ENCODE data around the gene CYB5B.
"Not testable (repeated sequence)": the region's sequence is repeated elsewhere in the genome, so short reads cannot be mapped to it uniquely, and the experiment has no call there.

The CYB5B gene

DNA sequence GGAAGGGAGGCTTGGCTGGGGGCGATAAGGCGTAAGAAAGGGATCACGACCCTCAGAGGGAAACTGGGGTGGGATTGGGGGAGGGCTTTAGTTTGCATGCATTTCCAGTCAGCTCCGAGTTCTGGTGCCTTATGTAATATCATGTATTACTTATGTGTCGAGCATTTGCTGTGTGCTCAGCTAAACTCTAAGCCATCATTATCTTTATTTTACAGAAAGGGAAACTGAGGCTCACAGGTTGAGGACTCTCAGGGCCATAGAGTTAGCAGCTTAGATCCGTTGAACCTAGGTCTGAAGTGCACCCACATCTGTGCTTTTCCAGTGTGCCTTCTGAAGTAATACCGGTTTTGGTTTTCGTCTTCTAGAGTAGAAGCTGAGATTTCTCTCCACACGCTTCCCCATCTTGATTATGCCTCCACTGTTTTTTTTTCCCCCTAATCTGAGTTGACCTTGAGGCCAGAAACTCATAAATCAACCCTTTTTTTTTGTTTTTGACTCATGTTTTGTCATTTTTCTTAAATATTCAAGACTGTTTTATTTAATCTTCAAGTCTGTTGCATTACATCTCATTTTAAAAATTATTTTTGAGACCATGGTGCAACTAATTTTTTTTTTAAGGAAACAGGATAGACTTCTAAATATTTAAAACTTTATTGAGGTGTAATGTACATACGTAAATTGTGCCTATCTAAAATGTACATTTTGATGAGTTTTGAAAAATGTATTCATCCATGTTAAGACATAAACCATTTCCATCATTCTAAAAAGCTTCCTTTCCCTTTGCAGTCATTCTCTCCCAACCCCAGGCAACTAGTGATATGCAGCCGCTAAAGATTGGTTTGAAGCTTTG lies 741 bp downstream of the CYB5B start:
- Mint-ChIP-seq H3K4me3 (peak overlapping the region; percentile 92), H3K27me3 (no peaks in the 10 kb centered on the region), H3K36me3 (peaks cover 22% of the 10 kb centered on the region), H3K27ac (peak overlapping the region; percentile 89), H3K9me3 (peaks cover 9% of the 10 kb centered on the region), H3K4me1 (peaks cover 25% of the 10 kb centered on the region)
- ATAC-seq, result no peak

DNA sequence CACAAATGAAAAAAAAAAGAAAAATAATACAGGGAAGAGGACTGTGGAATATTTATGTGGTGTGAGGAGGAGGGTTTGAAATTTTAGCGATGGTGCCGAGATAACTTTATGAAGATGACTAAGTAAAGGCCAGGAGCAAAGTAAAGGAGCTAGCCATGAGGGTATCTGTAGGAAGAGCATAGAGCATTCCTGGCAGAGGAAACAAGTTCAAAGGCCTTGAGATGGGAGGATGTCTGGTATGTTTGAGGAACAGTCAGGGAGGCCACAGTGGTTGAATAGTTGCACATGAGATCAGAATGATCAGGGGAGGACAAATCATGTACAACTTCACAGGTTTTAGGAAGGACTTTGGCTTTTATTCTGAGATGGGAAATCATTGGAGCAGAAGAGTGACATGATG lies 4.2 kb downstream of the CYB5B start:
- Mint-ChIP-seq H3K36me3 (peaks cover 35% of the 10 kb centered on the region), H3K27ac (no peak overlapping the region), H3K27me3 (no peaks in the 10 kb centered on the region), H3K4me1 (peaks cover 37% of the 10 kb centered on the region), H3K9me3 (peaks cover 6% of the 10 kb centered on the region), H3K4me3 (no peak overlapping the region)
- no peak for ATAC-seq

DNA sequence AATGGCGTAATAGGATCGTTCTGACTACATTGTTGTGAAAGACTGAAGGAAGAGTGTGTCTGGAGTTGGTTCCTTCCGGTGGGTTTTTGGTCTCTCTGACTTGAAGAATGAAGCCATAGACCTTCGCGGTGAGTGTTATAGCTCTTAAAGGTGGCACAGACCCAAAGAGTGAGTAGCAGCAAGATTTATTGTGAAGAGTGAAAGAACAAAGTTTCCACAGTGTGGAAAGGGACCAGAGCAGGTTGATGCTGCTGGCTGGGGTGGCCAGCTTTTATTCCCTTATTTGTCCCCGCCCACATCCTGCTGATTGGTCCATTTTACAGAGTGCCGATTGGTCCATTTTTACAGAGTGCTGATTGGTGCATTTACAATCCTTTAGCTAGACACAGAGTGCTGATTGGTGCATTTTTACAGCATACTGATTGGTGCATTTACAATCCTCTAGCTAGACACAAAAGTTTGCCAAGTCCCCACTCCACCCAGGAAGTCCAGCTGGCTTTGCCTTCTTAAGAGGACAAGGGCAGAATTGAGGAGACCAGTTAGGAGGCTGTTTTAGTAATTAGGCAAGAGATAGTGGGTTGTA lies 4.7 kb downstream of the CYB5B start:
- H3K27me3 Mint-ChIP-seq, H3K9me3 Mint-ChIP-seq, H3K27ac Mint-ChIP-seq, H3K4me3 Mint-ChIP-seq, ATAC-seq: not testable (repeated sequence)
- peaks cover 39% of the 10 kb centered on the region for H3K36me3 Mint-ChIP-seq
- peaks cover 35% of the 10 kb centered on the region for H3K4me1 Mint-ChIP-seq

DNA sequence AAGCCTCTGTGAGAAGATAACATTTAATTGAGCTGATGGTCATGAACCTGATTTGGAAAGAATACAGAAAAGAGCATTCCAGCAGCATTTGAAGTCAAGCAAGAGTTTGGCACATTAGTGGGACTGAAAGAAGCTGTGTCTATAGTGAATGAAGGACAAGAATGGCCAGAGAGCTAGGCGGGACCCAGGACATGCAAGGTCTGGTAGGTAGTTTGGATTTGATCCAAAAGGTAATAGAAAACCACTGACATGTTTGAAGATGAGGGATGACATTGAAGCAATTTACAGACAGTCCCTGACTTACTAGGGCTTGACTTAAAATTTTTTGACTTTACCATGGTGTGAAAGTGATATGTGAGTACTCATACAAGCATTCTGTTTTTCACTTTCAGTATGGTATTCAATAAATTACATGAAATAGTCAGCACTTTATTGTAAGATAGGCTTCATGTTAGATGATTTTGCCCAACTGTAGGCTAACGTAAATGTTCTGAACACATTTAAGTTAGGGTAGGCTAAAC lies 7.6 kb downstream of the CYB5B start:
- no peak overlapping the region for H3K4me3 Mint-ChIP-seq
- peaks cover 51% of the 10 kb centered on the region for H3K36me3 Mint-ChIP-seq
- no peaks in the 10 kb centered on the region for H3K27me3 Mint-ChIP-seq
- no peak for ATAC-seq
- peaks cover 6% of the 10 kb centered on the region for H3K9me3 Mint-ChIP-seq
- H3K27ac Mint-ChIP-seq, result no peak overlapping the region
- H3K4me1 Mint-ChIP-seq, result peaks cover 47% of the 10 kb centered on the region

DNA sequence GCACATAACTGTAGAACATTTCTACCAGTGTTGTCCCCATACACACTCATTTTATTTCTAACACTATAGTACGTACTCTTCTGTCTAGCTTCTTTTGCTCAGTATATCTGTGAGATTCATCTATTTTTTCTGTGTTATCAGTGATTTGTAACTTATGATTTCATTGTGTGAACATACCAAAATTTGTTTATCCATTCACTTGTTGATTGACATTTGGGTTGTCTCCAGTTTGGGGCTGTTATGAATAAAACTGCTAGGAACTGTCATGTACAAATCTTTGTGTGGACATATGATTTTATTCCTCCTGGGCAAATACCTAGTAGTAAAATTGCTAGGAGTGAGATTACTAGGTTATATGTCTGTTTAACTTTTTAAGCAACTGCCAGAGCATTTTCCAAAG lies 9.6 kb downstream of the CYB5B start:
- Mint-ChIP-seq H3K9me3 (no peaks in the 10 kb centered on the region), H3K27me3 (no peaks in the 10 kb centered on the region), H3K36me3 (peaks cover 51% of the 10 kb centered on the region), H3K27ac (no peak overlapping the region), H3K4me1 (peaks cover 59% of the 10 kb centered on the region), H3K4me3 (no peak overlapping the region)
- ATAC-seq, result no peak

DNA sequence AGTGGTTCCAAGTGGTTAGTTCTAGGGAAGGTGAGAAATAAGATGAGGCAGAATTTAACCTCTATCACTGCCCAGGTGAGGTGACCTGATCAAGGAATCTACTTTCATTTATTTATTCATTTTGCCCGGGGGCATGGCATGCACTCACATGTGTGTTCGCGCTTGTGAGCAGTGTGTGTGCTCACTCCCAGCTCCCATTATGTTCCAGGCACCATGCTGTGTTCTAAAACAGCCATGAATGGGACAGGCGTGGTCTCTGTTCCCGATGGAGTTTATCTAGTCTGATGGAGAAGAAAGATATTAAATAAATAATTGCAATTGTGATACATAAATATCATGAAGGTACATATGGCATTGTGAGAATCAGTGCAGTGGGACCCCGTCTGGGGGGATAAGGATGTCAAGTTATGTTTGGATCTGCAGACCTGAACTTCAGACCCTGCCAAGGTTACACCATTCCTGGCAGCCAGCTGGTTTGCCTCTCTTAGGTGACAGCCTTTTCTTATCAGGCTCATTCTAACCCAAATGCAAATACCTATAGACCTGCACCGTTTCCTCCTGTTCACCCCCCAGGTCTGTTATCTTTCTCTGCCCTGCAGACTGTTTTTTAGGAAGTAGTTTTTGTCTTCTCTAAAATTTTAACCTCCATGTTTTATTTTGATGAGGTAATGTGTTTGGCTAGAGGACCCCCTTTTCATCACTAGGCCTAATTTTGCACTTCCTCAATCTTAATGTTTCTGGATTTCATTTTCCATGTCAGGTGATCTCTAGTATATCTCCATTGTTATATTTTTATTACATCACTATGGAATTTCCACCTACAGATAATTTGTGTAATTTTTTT lies 11.8 kb downstream of the CYB5B start:
- Mint-ChIP-seq H3K4me3 (no peak overlapping the region), H3K36me3 (peaks cover 41% of the 10 kb centered on the region)
- no peak for ATAC-seq

DNA sequence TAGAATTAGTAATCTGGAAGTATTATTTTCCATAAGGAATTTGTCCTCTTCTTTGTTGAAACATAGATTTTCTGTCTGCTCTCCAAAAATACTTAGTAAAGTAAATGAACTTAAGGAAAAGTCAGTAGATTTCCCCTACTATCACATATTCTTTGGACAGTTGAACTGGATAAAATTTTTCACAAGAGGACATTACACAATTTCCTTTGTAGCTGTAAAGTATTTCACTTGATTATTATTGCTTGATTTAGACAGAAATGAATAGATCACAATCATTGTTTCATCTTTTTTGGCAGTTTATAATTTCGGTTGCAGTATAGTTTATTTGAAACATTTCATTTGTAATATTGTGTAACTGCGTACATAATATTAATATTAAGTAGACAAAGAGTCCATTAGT lies 12.5 kb downstream of the CYB5B start:
- H3K27ac Mint-ChIP-seq, result peak overlapping the region; percentile 69

More for the DNA sequence above, 11.8 kb downstream of the CYB5B start:
- H3K4me1 Mint-ChIP-seq, result peaks cover 72% of the 10 kb centered on the region
- no peaks in the 10 kb centered on the region for H3K9me3 Mint-ChIP-seq
- peak overlapping the region; percentile 69 for H3K27ac Mint-ChIP-seq
- no peaks in the 10 kb centered on the region for H3K27me3 Mint-ChIP-seq

DNA sequence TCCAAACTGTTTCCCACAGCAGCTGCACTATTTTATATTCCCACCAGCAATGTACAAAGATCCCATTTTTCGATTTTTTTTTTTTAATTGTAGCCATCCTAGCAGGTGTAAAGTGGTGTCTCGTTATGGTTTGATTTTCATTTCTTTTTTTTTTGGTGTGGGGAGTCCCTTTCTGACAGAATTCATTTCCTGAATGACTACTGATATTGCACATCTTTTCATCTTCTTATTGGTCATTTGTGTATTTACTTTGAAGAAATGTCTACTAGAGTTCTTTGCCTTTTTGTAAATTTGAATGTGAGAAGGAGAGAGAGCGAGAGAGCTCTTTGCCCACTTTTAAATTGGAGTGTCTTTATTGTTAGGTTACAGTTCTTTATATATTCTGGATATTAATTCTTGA lies 14.0 kb downstream of the CYB5B start:
- Mint-ChIP-seq H3K27ac (peak overlapping the region; percentile 33), H3K9me3 (no peaks in the 10 kb centered on the region), H3K4me3 (no peak overlapping the region), H3K36me3 (peaks cover 30% of the 10 kb centered on the region), H3K4me1 (peaks cover 62% of the 10 kb centered on the region), H3K27me3 (no peaks in the 10 kb centered on the region)
- peak; percentile 47 for ATAC-seq

More for the DNA sequence above, 12.5 kb downstream of the CYB5B start:
- Mint-ChIP-seq H3K4me1 (peaks cover 68% of the 10 kb centered on the region), H3K27me3 (no peaks in the 10 kb centered on the region), H3K9me3 (no peaks in the 10 kb centered on the region), H3K4me3 (no peak overlapping the region), H3K36me3 (peaks cover 36% of the 10 kb centered on the region)
- no peak for ATAC-seq

DNA sequence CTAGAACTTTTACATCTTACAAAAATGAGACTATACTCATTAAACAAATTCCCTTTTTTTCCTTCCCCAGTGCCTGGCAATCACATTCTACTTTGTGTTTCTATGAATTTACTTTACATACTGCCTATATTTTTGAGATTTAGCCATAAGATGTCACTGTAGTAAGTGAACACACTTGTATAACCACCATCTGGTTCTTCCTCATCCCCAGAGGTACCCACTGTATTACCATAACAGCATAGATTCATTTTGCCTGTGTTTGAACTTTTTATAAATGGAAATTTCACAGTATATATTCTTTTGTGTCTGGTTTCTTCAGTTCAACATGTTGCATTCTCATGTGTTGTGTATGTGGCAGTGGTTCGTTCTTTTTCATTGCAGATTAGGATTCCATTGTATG lies 15.8 kb downstream of the CYB5B start:
- Mint-ChIP-seq H3K36me3 (peaks cover 21% of the 10 kb centered on the region), H3K9me3 (no peaks in the 10 kb centered on the region), H3K27ac (no peak overlapping the region), H3K4me3 (no peak overlapping the region), H3K27me3 (no peaks in the 10 kb centered on the region), H3K4me1 (peaks cover 59% of the 10 kb centered on the region)
- ATAC-seq, result no peak

DNA sequence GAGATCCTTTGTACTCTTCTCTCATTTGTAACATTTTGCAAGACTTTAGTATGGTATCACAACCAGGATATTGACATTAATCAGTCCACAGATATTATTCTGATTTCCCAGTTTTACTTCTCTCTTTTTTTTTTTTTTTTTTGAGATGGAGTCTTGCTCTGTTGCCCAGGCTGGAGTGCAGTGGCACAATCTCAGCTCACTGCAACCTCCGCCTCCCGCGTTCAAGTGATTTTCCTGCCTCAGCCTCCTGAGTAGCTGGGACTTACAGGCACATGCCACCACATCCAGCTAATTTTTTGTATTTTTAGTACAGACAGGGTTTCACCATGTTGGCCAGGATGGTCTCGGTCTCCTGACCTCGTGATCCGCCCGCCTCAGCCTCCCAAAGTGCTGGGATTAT lies 16.6 kb downstream of the CYB5B start:
- not testable (repeated sequence) for H3K9me3 Mint-ChIP-seq, ATAC-seq, H3K27me3 Mint-ChIP-seq, H3K4me3 Mint-ChIP-seq, H3K27ac Mint-ChIP-seq
- Mint-ChIP-seq H3K36me3 (peaks cover 21% of the 10 kb centered on the region), H3K4me1 (peaks cover 56% of the 10 kb centered on the region)

DNA sequence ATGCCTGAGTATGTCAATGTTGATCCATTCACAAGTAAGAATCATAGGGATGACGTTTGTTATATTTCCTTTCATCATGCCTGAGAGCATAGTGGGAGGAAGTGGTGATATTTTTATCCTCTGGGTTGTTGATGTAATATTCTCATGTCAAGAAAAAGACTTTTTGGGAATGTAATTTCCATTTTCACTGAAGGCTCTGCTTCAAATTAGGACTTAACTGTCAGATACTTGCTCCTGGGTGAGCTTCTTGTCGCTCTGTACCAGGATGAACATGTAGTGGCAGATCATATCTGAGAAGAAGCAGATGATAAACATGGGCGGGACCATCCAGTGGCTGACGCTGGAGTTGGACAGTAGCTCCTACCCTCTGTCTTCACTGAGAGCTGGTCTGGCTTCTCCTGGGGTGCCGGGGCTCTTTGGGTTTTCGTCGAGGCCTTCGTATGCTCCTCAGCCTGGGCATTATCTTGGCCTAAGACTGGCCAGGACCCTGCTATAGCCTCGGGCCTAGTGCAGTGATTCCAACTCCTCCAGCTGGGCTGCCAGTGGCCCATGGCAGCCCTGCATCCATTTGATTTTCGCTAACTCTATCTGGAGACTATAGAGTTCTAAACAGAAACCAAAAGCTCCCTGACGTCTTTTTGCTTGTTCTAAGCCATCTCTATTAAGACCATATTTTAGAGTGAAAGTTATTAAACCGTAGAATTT lies 19.7 kb downstream of the CYB5B start:
- peaks cover 25% of the 10 kb centered on the region for H3K4me1 Mint-ChIP-seq
- no peaks in the 10 kb centered on the region for H3K27me3 Mint-ChIP-seq
- H3K27ac Mint-ChIP-seq, result peak overlapping the region; percentile 76
- ATAC-seq, result no peak
- no peaks in the 10 kb centered on the region for H3K9me3 Mint-ChIP-seq
- peak overlapping the region; percentile 59 for H3K4me3 Mint-ChIP-seq
- H3K36me3 Mint-ChIP-seq, result peaks cover 19% of the 10 kb centered on the region

DNA sequence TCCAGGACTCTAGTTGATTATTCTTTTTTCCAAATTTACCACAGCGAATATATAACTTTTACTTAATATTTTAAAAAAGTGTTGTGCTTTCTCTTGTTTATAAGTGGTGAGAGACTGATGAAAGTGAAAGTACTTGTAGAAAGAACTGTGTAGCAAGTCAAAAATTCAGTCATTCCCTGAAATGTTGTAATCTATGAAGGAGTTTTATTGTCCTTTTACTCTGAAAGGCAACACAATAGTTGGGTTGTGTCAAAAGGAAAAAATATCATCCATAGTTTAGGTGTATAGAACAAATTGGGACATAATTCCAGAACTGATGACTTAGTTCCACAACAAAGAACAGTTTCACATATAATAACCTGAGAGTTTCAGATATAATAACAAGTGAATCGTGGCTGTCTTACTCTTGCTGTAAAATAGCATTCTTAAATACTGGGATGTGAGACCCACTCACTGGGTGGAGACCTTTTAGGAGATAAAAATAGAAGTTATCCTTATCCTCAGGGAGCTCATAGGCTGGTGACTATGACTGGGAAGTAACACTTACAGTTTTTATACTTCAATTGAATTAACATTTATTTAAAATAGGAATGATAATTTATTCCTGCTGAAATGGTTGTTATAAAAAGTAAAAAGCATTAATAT lies 20.6 kb downstream of the CYB5B start:
- Mint-ChIP-seq H3K4me1 (peaks cover 22% of the 10 kb centered on the region), H3K27ac (no peak overlapping the region), H3K4me3 (no peak overlapping the region), H3K36me3 (peaks cover 28% of the 10 kb centered on the region), H3K9me3 (no peaks in the 10 kb centered on the region), H3K27me3 (no peaks in the 10 kb centered on the region)
- no peak for ATAC-seq

DNA sequence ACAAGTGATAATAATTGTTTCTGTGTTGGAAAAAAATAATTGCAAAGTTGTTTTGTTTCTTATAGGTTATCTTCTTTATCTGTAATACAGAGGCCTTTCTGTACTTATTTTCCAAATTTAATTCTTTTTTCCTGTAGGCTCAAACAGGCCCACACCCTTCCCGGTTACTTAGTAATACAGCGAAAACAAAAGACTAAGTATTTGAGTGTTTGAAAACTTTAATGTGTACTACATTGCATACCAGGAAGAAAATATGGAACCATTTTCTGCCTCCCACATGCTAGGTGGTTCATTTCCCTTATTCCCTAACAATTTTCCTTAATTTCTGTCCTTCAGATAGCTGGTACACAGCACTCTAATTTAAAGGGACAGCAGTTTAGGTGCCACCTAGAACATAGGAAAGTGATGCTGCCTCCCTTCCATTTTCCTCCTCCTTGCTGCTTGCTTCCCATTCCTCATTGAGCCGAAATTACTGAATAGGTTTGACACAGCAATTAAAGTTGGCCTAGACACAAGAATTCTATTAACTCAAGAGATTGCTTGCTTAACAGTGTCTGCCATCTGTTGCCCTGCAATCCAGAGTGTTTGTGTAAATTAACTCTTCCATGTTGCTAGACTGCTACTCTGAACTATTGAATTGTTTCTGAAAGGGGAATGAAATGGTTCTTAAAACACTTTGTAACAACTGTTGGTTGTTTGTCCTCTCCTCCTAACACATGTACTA lies 24.2 kb downstream of the CYB5B start:
- H3K27me3 Mint-ChIP-seq, result no peaks in the 10 kb centered on the region
- no peak overlapping the region for H3K27ac Mint-ChIP-seq
- peaks cover 10% of the 10 kb centered on the region for H3K4me1 Mint-ChIP-seq
- ATAC-seq, result no peak
- peaks cover 46% of the 10 kb centered on the region for H3K36me3 Mint-ChIP-seq
- no peak overlapping the region for H3K4me3 Mint-ChIP-seq
- no peaks in the 10 kb centered on the region for H3K9me3 Mint-ChIP-seq

DNA sequence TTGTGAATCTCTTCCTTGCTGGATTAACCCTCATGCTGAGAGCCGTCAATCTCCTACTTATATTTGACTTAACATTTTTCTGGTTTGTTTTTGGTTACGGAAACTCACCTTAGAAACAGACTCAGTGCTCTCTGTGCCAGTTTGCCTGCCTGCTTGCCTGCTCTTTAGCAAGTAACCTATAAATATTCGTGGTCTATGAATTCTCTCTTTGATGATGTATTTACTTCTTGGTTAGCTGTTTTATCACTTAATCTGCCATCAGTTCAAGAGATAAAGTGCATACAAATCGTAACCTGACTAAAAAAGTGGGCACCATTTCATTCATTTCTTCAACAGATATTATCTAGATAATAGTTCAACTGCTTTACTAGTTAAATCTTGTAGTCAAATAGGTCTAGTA lies 26.7 kb downstream of the CYB5B start:
- no peak for ATAC-seq
- Mint-ChIP-seq H3K27me3 (no peaks in the 10 kb centered on the region), H3K36me3 (peaks cover 56% of the 10 kb centered on the region), H3K9me3 (no peaks in the 10 kb centered on the region), H3K4me1 (no peaks in the 10 kb centered on the region), H3K4me3 (no peak overlapping the region), H3K27ac (no peak overlapping the region)
